Neural cell (in vitro differentiated cells): Measurements from ENCODE around the gene PRODH. TPM values are rescaled to one million over a fixed set of nuclear protein-coding genes. Genes with fewer than 3 reads are reported as not detected.

ENCODE experiments used
- H2AFZ ChIP-seq: fragments of 200-600, 300-800 bp; sonication (generic), shearing (Covaris generic); 2 replicates; pipeline ENCODE4 v1.6.0; 2014; ENCODE audit warnings: low read depth, mild to moderate bottlenecking, antibody characterized with exemption, low read length, moderate library complexity
- H3F3A ChIP-seq: fragments of 200-600 bp; shearing (Covaris generic); 2 replicates; pipeline ENCODE4 v1.6.1; 2016; ENCODE audit warnings: mild to moderate bottlenecking, moderate library complexity, mixed read lengths, antibody characterized with exemption, low read length; ENCODE audit not compliant: insufficient read depth, poor library complexity, severe bottlenecking
- H3K27ac ChIP-seq: fragments of 200-600, 300-800 bp; sonication (generic), shearing (Covaris generic); 2 replicates; pipeline ENCODE4 v1.5.1; 2014; ENCODE audit warnings: mild to moderate bottlenecking, low read length, moderate library complexity
- H3K27me3 ChIP-seq: fragments of 300-800, 200-600 bp; sonication (generic), shearing (Covaris generic); 2 replicates; pipeline ENCODE4 v1.6.0; 2014; ENCODE audit warnings: mild to moderate bottlenecking, low read depth, low read length, moderate library complexity; ENCODE audit not compliant: insufficient read depth
- H3K36me3 ChIP-seq: fragments of 300-800, 200-600 bp; sonication (generic), shearing (Covaris generic); 2 replicates; pipeline ENCODE4 v1.5.1; 2014; ENCODE audit warnings: mild to moderate bottlenecking, antibody characterized with exemption, low read length, moderate library complexity; ENCODE audit not compliant: insufficient read depth
- H3K4me2 ChIP-seq: fragments of 300-800, 200-600 bp; sonication (generic), shearing (Covaris generic); 2 replicates; pipeline ENCODE4 v1.6.0; 2014; ENCODE audit warnings: mild to moderate bottlenecking, low read length
- H3K4me3 ChIP-seq: fragments of 300-800, 200-600 bp; sonication (generic), shearing (Covaris generic); 2 replicates; pipeline ENCODE4 v1.5.1; 2014; ENCODE audit warnings: mild to moderate bottlenecking, low read length, moderate library complexity
- H3K79me2 ChIP-seq: fragments of 200-600 bp; shearing (Covaris generic); replicated peaks from 2 replicates; pipeline ENCODE4 v1.6.0; 2014; ENCODE audit warnings: mild to moderate bottlenecking, low read length, moderate library complexity; ENCODE audit not compliant: insufficient read depth
- H3K9ac ChIP-seq: fragments of 300-800, 200-600 bp; sonication (generic), shearing (Covaris generic); 2 replicates; pipeline ENCODE4 v1.6.1; 2016; ENCODE audit warnings: mild to moderate bottlenecking, low read length, mixed read lengths
- H3K9me2 ChIP-seq: fragments of 200-600 bp; shearing (Covaris generic); 2 replicates; pipeline ENCODE4 v1.6.1; 2016; ENCODE audit warnings: mild to moderate bottlenecking, low read length, mixed read lengths; ENCODE audit not compliant: insufficient read depth
- H3K9me3 ChIP-seq: fragments of 200-600, 300-800 bp; sonication (generic), shearing (Covaris generic); 2 replicates; pipeline ENCODE4 v1.6.1; 2016; ENCODE audit warnings: mild to moderate bottlenecking, mixed run types, low read length, moderate library complexity, mixed read lengths
- H4K20me1 ChIP-seq: fragments of 200-600 bp; shearing (Covaris generic); 2 replicates; pipeline ENCODE4 v1.6.1; 2016; ENCODE audit warnings: mild to moderate bottlenecking, mixed run types; ENCODE audit not compliant: insufficient read depth
- EP300 ChIP-seq: fragments of 450-650 bp; conservative IDR thresholded peaks from 2 replicates; pipeline ENCODE4 v1.6.1; 2014; ENCODE audit warnings: antibody characterized with exemption, mild to moderate bottlenecking, moderate library complexity; ENCODE audit not compliant: poor library complexity, severe bottlenecking
- EZH2 ChIP-seq: fragments of 200-600, 300-800 bp; shearing (Covaris generic), sonication (generic); IDR thresholded peaks from 2 replicates; pipeline ENCODE4 v1.6.1; 2014; ENCODE audit warnings: antibody characterized with exemption, low read length, borderline replicate concordance, mild to moderate bottlenecking; ENCODE audit not compliant: insufficient read depth, poor library complexity, severe bottlenecking
- MXI1 ChIP-seq: fragments of 450-650 bp; conservative IDR thresholded peaks from 2 replicates; pipeline ENCODE4 v1.6.1; 2014; ENCODE audit warnings: antibody characterized with exemption, mild to moderate bottlenecking; ENCODE audit not compliant: poor library complexity, severe bottlenecking
- POLR2AphosphoS5 ChIP-seq: IDR thresholded peaks from 2 replicates; pipeline ENCODE4 v1.6.1; 2012
- RAD21 ChIP-seq: fragments of 450-650 bp; conservative IDR thresholded peaks from 2 replicates; pipeline ENCODE4 v1.6.1; 2014; ENCODE audit warnings: antibody characterized with exemption, mild to moderate bottlenecking, moderate library complexity
- REST ChIP-seq: IDR thresholded peaks from 2 replicates; pipeline ENCODE4 v1.6.1; 2012; ENCODE audit warnings: borderline replicate concordance
- SMC3 ChIP-seq: fragments of 450-650 bp; conservative IDR thresholded peaks from 2 replicates; pipeline ENCODE4 v1.6.1; 2014; ENCODE audit warnings: antibody characterized with exemption, mild to moderate bottlenecking, moderate library complexity; ENCODE audit not compliant: poor library complexity
- TAF1 ChIP-seq: IDR thresholded peaks from 2 replicates; pipeline ENCODE4 v1.6.1; 2012; ENCODE audit warnings: low read depth
- polyA plus RNA-seq: library from polyadenylated mRNA; depleted of rRNA; stranded (reverse); fragments of >200 nt; gene quantifications from 2 replicates; pipeline ENCODE4 v1.2.3, GENCODE V29; 2014
- TF ChIP-seq, protein P1 (sequence below): fragments of 450-650 bp; IDR thresholded peaks from 2 replicates; pipeline ENCODE4 v1.5.1; 2014; ENCODE audit warnings: antibody characterized with exemption, mild to moderate bottlenecking, moderate library complexity; ENCODE audit not compliant: poor library complexity, severe bottlenecking

Gene PRODH
- polyA plus RNA-seq, 1 donor from 2014 or later, result 0.31 TPM

DNA sequence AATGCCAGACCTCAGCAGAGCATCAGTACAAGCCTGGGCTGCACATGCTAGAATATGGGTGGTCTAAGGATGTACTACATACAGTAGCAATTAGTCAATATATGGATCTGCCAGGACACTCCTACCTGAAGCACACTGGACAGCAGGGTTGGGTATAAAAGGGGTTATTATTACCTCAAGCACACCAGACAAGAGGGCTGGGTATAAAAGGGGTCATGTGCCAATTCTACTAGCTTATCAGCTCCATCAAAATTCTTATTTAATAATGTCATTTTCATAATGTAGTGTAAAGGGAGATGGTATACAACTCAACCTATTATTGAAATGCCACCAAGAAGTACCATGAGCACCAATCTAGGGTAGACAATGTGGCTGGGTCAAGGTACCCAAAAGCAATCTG lies 44.7 kb upstream of the PRODH start:
- Histone ChIP-seq H3K27me3 (no peaks in the 10 kb centered on the region), H3K4me3 (no peak overlapping the region), H3K9ac (no peak overlapping the region), H2AFZ (no peak overlapping the region), H3K79me2 (no peaks in the 10 kb centered on the region), H3K9me3 (peaks cover 4% of the 10 kb centered on the region), H3K4me2 (no peak overlapping the region), H3F3A (no peaks in the 10 kb centered on the region), H3K36me3 (no peaks in the 10 kb centered on the region), H3K9me2 (no peaks in the 10 kb centered on the region), H3K27ac (no peak overlapping the region), H4K20me1 (no peaks in the 10 kb centered on the region)
- TF ChIP-seq REST (no peak), TAF1 (no peak), EP300 (no peak), MXI1 (no peak), SMC3 (no peak)

DNA sequence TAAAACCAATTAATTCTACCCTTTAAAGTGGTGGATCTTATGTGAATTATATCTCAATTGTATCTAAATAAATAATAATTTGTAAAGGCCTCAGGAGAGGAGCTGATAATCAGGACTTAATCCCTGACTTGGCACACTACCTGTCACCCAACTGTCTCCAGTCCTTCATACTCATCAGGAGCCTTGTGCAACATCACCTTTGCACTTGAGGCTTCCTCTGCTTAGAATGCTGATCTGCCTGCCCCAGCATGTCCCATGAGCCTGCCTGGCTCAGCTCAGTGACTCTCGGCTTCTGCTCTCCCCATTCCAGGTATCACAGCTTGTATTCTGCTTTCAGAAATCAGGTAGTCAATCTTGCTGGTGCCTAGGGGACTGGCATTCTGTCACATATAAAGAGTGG lies 43.9 kb upstream of the PRODH start:
- H3K27ac ChIP-seq, result no peak overlapping the region
- H3K9me2 ChIP-seq, result no peaks in the 10 kb centered on the region
- H3F3A ChIP-seq, result no peaks in the 10 kb centered on the region
- no peaks in the 10 kb centered on the region for H3K36me3 ChIP-seq
- no peaks in the 10 kb centered on the region for H3K27me3 ChIP-seq
- H3K79me2 ChIP-seq, result no peaks in the 10 kb centered on the region
- no peak overlapping the region for H3K4me3 ChIP-seq
- H3K9ac ChIP-seq, result no peak overlapping the region
- no peak for TF ChIP-seq SMC3
- TF ChIP-seq EZH2, result no peak
- no peak for TF ChIP-seq MXI1
- no peak for TF ChIP-seq EP300
- no peak for TF ChIP-seq TAF1
- TF ChIP-seq, protein P1, sequence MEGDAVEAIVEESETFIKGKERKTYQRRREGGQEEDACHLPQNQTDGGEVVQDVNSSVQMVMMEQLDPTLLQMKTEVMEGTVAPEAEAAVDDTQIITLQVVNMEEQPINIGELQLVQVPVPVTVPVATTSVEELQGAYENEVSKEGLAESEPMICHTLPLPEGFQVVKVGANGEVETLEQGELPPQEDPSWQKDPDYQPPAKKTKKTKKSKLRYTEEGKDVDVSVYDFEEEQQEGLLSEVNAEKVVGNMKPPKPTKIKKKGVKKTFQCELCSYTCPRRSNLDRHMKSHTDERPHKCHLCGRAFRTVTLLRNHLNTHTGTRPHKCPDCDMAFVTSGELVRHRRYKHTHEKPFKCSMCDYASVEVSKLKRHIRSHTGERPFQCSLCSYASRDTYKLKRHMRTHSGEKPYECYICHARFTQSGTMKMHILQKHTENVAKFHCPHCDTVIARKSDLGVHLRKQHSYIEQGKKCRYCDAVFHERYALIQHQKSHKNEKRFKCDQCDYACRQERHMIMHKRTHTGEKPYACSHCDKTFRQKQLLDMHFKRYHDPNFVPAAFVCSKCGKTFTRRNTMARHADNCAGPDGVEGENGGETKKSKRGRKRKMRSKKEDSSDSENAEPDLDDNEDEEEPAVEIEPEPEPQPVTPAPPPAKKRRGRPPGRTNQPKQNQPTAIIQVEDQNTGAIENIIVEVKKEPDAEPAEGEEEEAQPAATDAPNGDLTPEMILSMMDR, result no peak
- no peak for TF ChIP-seq REST
- TF ChIP-seq POLR2AphosphoS5, result no peak
- no peak for TF ChIP-seq RAD21
- H2AFZ ChIP-seq, result no peak overlapping the region
- H4K20me1 ChIP-seq, result no peaks in the 10 kb centered on the region
- H3K4me2 ChIP-seq, result no peak overlapping the region
- H3K9me3 ChIP-seq, result peaks cover 4% of the 10 kb centered on the region
